ENCODE results near the gene CAPRIN1.

CAPRIN1 gene

DNA sequence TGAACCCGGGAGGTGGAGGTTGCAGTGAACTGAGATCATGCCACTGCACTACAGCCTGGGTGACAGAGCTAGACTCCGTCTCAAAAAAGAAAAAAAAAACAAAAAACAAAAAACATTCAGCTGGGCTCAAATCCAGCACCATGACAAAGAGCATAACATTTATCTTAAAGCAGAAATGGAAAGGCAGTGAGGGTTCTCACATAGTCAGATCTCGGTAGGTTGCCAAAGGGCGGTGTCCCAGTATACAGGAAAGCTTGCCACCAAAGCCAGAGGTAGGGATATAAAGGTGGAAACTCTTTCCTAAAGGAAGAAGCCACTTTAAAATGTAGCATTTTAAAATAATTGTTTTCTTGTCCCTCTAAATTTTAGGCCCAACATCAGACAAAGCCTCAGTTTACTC, 22.4 kb upstream of the CAPRIN1 start:
- no peak for DNase-seq
- Histone ChIP-seq H3K27ac (no peak overlapping the region), H3K4me1 (peaks cover 0 to 5% (median 0%) of the 10 kb centered on the region in 4 donors), H3K9me3 (no peaks in the 10 kb centered on the region), H3K4me3 (no peak overlapping the region), H3K27me3 (no peaks in the 10 kb centered on the region), H3K36me3 (no peaks in the 10 kb centered on the region)
- intact Hi-C loops (cut with DNase I; ENCODE audit: low total_unique reads): no loop called here
- TF ChIP-seq, protein P1, sequence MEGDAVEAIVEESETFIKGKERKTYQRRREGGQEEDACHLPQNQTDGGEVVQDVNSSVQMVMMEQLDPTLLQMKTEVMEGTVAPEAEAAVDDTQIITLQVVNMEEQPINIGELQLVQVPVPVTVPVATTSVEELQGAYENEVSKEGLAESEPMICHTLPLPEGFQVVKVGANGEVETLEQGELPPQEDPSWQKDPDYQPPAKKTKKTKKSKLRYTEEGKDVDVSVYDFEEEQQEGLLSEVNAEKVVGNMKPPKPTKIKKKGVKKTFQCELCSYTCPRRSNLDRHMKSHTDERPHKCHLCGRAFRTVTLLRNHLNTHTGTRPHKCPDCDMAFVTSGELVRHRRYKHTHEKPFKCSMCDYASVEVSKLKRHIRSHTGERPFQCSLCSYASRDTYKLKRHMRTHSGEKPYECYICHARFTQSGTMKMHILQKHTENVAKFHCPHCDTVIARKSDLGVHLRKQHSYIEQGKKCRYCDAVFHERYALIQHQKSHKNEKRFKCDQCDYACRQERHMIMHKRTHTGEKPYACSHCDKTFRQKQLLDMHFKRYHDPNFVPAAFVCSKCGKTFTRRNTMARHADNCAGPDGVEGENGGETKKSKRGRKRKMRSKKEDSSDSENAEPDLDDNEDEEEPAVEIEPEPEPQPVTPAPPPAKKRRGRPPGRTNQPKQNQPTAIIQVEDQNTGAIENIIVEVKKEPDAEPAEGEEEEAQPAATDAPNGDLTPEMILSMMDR (IDR thresholded peaks at IDR 0.05): no peak

DNA sequence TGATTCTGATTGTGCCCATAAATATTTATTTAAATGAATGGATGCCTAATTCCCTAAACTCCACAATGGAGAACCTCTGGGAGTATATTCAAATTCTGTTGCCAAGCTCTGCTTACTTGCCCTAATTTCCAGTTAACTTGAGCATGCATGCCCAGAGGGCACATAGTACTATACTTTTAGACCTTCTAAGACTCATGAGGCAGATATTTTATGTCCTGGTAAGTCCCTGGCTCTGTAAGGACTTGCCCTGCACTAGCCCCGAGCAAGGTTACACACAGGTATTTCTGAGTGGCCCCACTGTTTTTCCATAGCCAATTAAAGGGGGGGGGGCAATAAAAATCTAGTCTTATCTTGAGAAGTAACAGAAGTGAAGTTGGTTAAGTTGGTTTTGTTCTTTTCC, 21.1 kb upstream of the CAPRIN1 start:
- no peak overlapping the region for H3K4me3 ChIP-seq
- no peaks in the 10 kb centered on the region for H3K36me3 ChIP-seq
- TF ChIP-seq, protein P1 (IDR thresholded peaks at IDR 0.05): no peak
- H3K4me1 ChIP-seq: peaks cover 0 to 5% (median 0%) of the 10 kb centered on the region in 4 donors
- H3K27ac ChIP-seq: no peak overlapping the region
- intact Hi-C loops (cut with DNase I; ENCODE audit: low total_unique reads): no loop called here
- DNase-seq: no peak
- H3K27me3 ChIP-seq: no peaks in the 10 kb centered on the region
- no peaks in the 10 kb centered on the region for H3K9me3 ChIP-seq

DNA sequence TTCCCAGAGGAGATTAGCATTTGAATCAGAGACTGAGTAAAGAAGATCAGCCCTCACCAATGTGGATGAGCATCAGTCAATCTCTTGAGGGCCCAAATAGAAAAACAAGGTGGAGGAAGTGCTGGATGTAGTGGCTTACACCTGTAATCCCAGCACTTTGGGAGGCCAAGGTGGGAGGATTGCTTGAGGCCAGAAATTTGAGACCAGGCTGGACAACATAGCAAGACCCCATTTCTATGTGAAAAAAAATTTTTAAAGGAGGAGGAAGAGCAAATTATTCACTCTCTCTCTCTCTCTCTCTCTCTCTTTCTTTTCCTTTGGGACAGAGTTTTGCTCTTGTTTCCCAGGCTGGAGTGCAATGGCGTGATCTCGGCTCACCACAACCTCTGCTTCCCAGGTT, 18.1 kb upstream of the CAPRIN1 start:
- intact Hi-C loops (cut with DNase I; ENCODE audit: low total_unique reads): no loop called here
- H3K27ac ChIP-seq: no peak overlapping the region
- TF ChIP-seq, protein P1 (IDR thresholded peaks at IDR 0.05): no peak

DNA sequence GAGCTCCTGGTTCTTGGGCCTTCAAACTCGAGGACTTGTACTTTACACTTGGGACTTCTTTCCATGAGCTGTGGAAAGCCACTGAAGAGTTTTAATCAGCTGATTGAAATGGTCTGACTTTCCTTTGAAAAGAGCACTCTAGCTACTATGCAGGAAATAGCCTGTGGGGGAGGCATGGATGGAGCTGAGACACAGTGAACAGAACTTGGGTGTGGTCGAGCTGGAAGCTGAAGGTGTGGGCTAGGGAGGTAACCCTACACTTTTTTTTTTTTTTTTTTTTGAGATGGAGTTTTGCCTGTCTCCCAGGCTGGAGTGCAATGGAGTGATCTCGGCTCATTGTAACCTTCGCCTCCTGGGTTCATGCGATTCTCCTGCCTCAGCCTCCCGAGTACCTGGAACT, 17.5 kb upstream of the CAPRIN1 start:
- intact Hi-C loops (cut with DNase I; ENCODE audit: low total_unique reads): no loop called here

More for the DNA sequence above, 18.1 kb upstream of the CAPRIN1 start:
- H3K27me3 ChIP-seq: no peaks in the 10 kb centered on the region
- no peak for DNase-seq
- H3K4me1 ChIP-seq: peaks cover 0 to 4% (median 0%) of the 10 kb centered on the region in 4 donors
- no peaks in the 10 kb centered on the region for H3K36me3 ChIP-seq
- no peaks in the 10 kb centered on the region for H3K9me3 ChIP-seq
- H3K4me3 ChIP-seq: no peak overlapping the region

DNA sequence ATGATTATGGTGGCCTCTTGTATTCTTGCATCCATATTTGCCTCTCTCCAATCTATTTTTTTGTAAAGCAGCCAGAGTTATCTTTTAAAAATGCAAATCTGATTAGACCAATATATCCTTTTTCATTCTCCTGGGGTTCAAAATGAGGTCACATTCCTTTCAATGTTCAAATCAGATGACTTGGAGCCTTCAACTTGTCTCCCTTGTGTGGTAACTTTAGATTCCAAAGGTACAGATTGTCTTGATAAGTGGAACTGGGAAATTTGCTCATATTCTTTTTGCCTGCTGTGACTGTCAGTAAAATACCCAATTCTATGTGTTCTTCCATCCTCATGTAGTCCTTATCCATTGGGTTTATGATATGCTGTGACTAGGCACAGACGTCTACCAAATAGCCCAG, 15.1 kb upstream of the CAPRIN1 start:
- TF ChIP-seq, protein P1 (IDR thresholded peaks at IDR 0.05): no peak
- Histone ChIP-seq H3K9me3 (no peaks in the 10 kb centered on the region), H3K4me3 (no peak overlapping the region), H3K27ac (no peak overlapping the region), H3K27me3 (no peaks in the 10 kb centered on the region), H3K36me3 (no peaks in the 10 kb centered on the region), H3K4me1 (no peaks in the 10 kb centered on the region)
- intact Hi-C loops (cut with DNase I; ENCODE audit: low total_unique reads): no loop called here
- no peak for DNase-seq

More for the DNA sequence above, 17.5 kb upstream of the CAPRIN1 start:
- no peaks in the 10 kb centered on the region for H3K4me1 ChIP-seq
- TF ChIP-seq, protein P1 (IDR thresholded peaks at IDR 0.05): no peak
- no peaks in the 10 kb centered on the region for H3K9me3 ChIP-seq
- H3K27ac ChIP-seq: no peak overlapping the region
- H3K36me3 ChIP-seq: no peaks in the 10 kb centered on the region
- H3K4me3 ChIP-seq: no peak overlapping the region
- H3K27me3 ChIP-seq: no peaks in the 10 kb centered on the region
- no peak for DNase-seq

DNA sequence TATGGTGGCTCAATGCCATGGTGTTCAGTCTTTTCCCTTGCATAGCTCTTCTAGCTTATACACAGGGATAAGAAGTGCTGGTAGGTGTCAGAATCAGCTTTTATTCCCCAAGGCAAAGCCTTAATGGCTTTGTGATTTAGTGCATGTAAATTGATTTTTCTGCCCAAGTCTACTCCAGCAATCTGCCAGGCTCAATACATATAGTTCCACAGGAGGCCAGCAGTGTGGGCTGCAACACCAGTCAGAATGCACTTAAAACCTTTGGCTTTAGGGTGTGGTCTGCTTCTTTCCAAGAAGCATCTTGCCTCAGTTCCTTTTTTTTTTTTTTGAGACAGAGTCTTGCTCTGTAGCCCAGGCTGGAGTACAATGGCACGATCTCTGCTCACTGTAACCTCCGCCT, 14.5 kb upstream of the CAPRIN1 start:
- Histone ChIP-seq H3K36me3 (no peaks in the 10 kb centered on the region), H3K4me3 (no peak overlapping the region), H3K9me3 (no peaks in the 10 kb centered on the region), H3K4me1 (no peaks in the 10 kb centered on the region), H3K27ac (no peak overlapping the region), H3K27me3 (no peaks in the 10 kb centered on the region)
- DNase-seq: no peak
- intact Hi-C loops (cut with DNase I; ENCODE audit: low total_unique reads): no loop called here
- TF ChIP-seq, protein P1 (IDR thresholded peaks at IDR 0.05): no peak

Data from tibial artery (tissue), 4 donors.